ENCODE results near the gene SORL1.

- TF ChIP-seq CTCF (conservative IDR thresholded peaks at IDR 0.05 in 1 of 2, IDR thresholded peaks at IDR 0.05 in 1 of 2; ENCODE audit: extremely low read depth in 1 of 2, insufficient read depth in 1 of 2, low read depth in 1 of 2, low read length in 2 of 2) = no peak
- no peak for TF ChIP-seq EZH2 (IDR thresholded peaks at IDR 0.05; ENCODE audit: borderline replicate concordance, low read length)
These were observed 220.7 kb downstream of the SORL1 start for GRCh38 chr11:121672630-121673487.
